ENCODE results near the gene PNMA8B.

- TF ChIP-seq EZH2 (IDR thresholded peaks at IDR 0.05; ENCODE audit: borderline replicate concordance, low read depth, low read length, poor library complexity, severe bottlenecking) (no peak), CTCF (conservative IDR thresholded peaks at IDR 0.05; ENCODE audit: low read depth, low read length) (no peak)
Observed at GRCh38 chr19:46493236-46494145, 2.2 kb downstream of the PNMA8B start.
